Left renal pelvis (tissue), 4 donors: ENCODE measurements around the gene PPTC7. TPM values are rescaled to one million over a fixed set of nuclear protein-coding genes. Genes with fewer than 3 reads are reported as not detected.
"Not testable (repeated sequence)": the region's sequence is repeated elsewhere in the genome, so short reads cannot be mapped to it uniquely, and the experiment has no call there.

Experiments
- DNase-seq, 4 donors: peaks; one replicate each; pipeline ENCODE4 v3.0.0-alpha.2; 2013; ENCODE audit warnings: low read depth in 4 of 4, low spot score in 3 of 4
- polyA plus RNA-seq, 4 donors: library from polyadenylated mRNA; unstranded; fragments of 120-200 nt; gene quantifications; one replicate each; pipeline ENCODE4 v1.2.1, GENCODE V29; 2013; ENCODE audit not compliant: insufficient read length in 4 of 4

PPTC7 gene
- polyA plus RNA-seq, 4 donors, result 18.3 to 23.1 (median 20.3) TPM

GRCh38 chr12:110538869-110539622 lies 44.1 kb downstream of the PPTC7 start:
- DNase-seq, result no peak

- DNase-seq, result no peak
Measured at GRCh38 chr12:110537605-110538409, 45.3 kb downstream of the PPTC7 start.

GRCh38 chr12:110536834-110537604 lies 46.1 kb downstream of the PPTC7 start:
- no peak for DNase-seq

- no peak for DNase-seq
Measured at GRCh38 chr12:110534811-110535210, 48.3 kb downstream of the PPTC7 start.

- DNase-seq, result no peak
Measured at GRCh38 chr12:110533607-110534006, 49.5 kb downstream of the PPTC7 start.

- DNase-seq, result no peak
Measured at GRCh38 chr12:110532644-110533043, 50.5 kb downstream of the PPTC7 start.

- DNase-seq, result no peak
Measured at GRCh38 chr12:110531741-110532333, 51.3 kb downstream of the PPTC7 start.

GRCh38 chr12:110530511-110530910 lies 52.6 kb downstream of the PPTC7 start:
- no peak for DNase-seq

- no peak for DNase-seq
Measured at GRCh38 chr12:110528277-110528839, 54.8 kb downstream of the PPTC7 start.

- DNase-seq, result not testable (repeated sequence)
Measured at GRCh38 chr12:110520876-110521712, 62.0 kb downstream of the PPTC7 start.

- DNase-seq, result not testable (repeated sequence)
Measured at GRCh38 chr12:110518014-110518413, 65.1 kb downstream of the PPTC7 start.

GRCh38 chr12:110516995-110517394 lies 66.1 kb downstream of the PPTC7 start:
- DNase-seq, result no peak

- no peak for DNase-seq
Measured at GRCh38 chr12:110514363-110514762, 68.8 kb downstream of the PPTC7 start.

GRCh38 chr12:110513842-110514241 lies 69.3 kb downstream of the PPTC7 start:
- DNase-seq, result no peak

GRCh38 chr12:110508071-110508586 lies 75.0 kb downstream of the PPTC7 start:
- DNase-seq, result no peak

- DNase-seq, result no peak
Measured at GRCh38 chr12:110505332-110505731, 77.8 kb downstream of the PPTC7 start.

GRCh38 chr12:110503432-110503831 lies 79.7 kb downstream of the PPTC7 start:
- no peak for DNase-seq

- peak; percentile 94 to 97 (median 96) for DNase-seq
Measured at GRCh38 chr12:110501752-110502738, 81.1 kb downstream of the PPTC7 start, which contains the start of the genes RAD9B and VPS29. Gene RAD9B (plus strand): TSS chr12:110502331. CDS start chr12:110502338, 7 bp downstream. Gene VPS29 (minus strand): TSS chr12:110502111. CDS start chr12:110502051, 60 bp downstream.
